Measurements from ENCODE around the gene STX3.

Gene STX3

DNA sequence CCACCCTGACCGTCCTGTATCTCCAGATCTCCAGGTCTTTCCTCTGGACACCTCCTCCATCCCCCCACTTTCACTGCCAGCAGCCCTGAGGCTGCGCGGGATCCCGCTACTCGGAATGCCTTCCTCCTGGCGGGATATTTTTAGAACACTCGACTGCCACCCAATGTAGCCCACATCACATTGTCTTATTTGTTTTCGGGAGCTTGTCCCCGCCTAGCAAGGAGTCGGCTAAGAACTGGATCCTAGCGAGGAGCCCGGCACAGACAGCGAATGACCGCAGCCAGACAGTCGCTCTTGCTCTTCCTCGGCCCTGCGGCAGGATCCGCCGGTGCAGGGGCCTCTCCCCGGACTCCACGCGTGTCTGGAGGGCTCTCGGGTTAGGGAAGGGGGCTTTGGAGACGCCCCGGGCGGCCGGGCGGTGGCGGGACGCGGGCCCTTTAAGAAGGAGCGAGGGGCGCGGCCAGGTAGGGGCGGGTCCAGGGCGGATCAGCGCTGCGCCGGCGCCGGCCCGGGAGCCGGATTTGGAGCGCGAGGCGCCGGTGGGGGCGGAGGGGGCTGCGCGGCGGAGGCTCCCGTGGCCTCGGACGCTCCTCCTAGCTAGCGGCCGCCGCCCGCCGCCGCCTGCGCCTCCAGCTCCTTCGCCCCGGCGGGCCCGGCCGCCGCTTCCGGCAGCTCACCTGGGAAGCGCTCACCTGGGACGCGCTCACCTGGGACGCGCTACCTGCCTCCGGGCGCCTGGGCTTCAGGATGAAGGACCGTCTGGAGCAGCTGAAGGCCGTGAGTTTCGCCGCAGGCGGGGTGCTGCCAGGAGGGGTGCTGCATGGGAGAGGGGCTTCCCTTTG, at the start of gene STX3:
STX3 (plus strand) TSS at position 518 of the 842 bp plus-strand sequence; CDS start at position 748, 230 bp downstream.
- TF ChIP-seq Cebpa-rat (IDR thresholded peaks at IDR 0.05): no peak
- Histone ChIP-seq H3K4me2 (peak within 1 kb of the TSS; percentile 95), H4K20me1 (peaks cover 38% of the 10 kb centered on the region), H3K27ac (peak within 1 kb of the TSS; percentile 74), H3K4me3 (peak within 1 kb of the TSS; percentile 93), H3K36me3 (0 out of 2 replicates have a peak, but pooled peaks cover 6% of the 10 kb centered on the region), H3K4me1 (peaks cover 19% of the 10 kb centered on the region), H3K9ac (peak within 1 kb of the TSS; percentile 84), H3K27me3 (no peaks in the 10 kb centered on the region), H3K9me3 (no peaks in the 10 kb centered on the region)

DNA sequence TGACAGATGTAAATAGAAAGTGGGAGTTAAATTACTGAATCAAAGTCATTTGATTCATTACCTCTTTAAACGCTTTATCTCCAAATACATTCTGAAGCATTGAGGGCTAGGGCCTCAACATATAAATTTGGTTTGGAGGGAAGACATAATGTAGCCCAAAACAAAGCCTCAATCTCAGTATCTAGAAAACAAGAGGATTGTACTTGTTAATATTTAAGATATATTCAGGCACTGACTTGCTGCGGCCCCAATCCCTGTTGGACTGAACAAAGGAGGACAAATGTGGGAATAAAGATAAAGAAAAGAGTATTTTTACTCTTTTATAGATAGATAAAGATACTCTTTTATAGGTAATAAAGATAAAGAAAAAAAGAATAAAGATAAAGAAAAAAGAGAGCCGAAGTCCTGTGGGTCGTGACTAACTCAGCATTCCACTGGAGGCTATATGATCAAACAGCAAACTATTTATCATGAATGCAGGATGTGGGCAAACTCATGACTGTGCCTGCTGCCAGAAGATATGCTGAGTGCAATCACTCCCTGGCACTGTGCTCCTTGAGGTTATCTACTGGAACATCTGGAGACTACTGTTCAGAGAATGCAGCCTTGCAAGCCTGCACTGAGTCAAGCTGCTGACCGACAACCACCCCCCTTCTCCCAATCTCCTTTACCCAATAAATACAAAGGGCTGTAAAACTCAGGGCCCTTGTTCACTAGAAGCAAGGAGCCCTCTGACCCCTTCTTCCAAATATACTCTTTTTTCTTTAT, 48.5 kb upstream of the STX3 start:
- no peaks in the 10 kb centered on the region for H3K9me3 ChIP-seq
- no peaks in the 10 kb centered on the region for H3K36me3 ChIP-seq
- H3K9ac ChIP-seq: no peak overlapping the region
- no peak for TF ChIP-seq Cebpa-rat (IDR thresholded peaks at IDR 0.05)
- no peak overlapping the region for H3K4me2 ChIP-seq
- no peaks in the 10 kb centered on the region for H4K20me1 ChIP-seq
- no peaks in the 10 kb centered on the region for H3K27me3 ChIP-seq
- H3K27ac ChIP-seq: no peak overlapping the region
- H3K4me1 ChIP-seq: no peaks in the 10 kb centered on the region
- H3K4me3 ChIP-seq: no peak overlapping the region

- no peak overlapping the region for H3K4me2 ChIP-seq
Observed at GRCh38 chr11:59707371-59707770, 47.8 kb upstream of the STX3 start.

DNA sequence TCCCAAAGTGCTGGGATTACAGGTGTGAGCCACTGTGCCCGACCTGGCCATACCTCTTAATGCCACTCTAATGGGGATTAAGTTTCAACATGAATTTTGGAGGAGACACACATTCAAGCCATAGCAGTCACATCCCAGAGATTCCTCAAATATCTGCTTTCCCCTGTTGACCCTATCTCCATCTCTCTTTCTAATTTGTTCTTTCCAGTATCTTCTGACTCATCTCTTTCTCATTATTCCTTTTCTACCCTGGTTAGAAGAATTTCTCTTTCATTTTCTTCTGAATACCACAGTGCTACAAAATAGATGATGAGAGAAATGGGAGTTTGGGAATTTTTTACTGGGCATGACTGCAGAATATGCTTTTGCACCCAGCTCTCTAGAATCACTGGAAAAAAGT, 46.6 kb upstream of the STX3 start:
- H3K9me3 ChIP-seq: no peaks in the 10 kb centered on the region
- H3K4me3 ChIP-seq: no peak overlapping the region
- H3K4me1 ChIP-seq: no peaks in the 10 kb centered on the region
- no peaks in the 10 kb centered on the region for H4K20me1 ChIP-seq
- no peak overlapping the region for H3K27ac ChIP-seq
- no peaks in the 10 kb centered on the region for H3K27me3 ChIP-seq
- H3K36me3 ChIP-seq: no peaks in the 10 kb centered on the region
- TF ChIP-seq Cebpa-rat (IDR thresholded peaks at IDR 0.05): no peak
- no peak overlapping the region for H3K4me2 ChIP-seq
- H3K9ac ChIP-seq: no peak overlapping the region

More at GRCh38 chr11:59707371-59707770, 47.8 kb upstream of the STX3 start:
- Histone ChIP-seq H3K27ac (no peak overlapping the region), H3K4me3 (no peak overlapping the region), H3K9ac (no peak overlapping the region), H4K20me1 (no peaks in the 10 kb centered on the region), H3K9me3 (no peaks in the 10 kb centered on the region), H3K27me3 (no peaks in the 10 kb centered on the region), H3K4me1 (no peaks in the 10 kb centered on the region), H3K36me3 (no peaks in the 10 kb centered on the region)
- no peak for TF ChIP-seq Cebpa-rat (IDR thresholded peaks at IDR 0.05)

DNA sequence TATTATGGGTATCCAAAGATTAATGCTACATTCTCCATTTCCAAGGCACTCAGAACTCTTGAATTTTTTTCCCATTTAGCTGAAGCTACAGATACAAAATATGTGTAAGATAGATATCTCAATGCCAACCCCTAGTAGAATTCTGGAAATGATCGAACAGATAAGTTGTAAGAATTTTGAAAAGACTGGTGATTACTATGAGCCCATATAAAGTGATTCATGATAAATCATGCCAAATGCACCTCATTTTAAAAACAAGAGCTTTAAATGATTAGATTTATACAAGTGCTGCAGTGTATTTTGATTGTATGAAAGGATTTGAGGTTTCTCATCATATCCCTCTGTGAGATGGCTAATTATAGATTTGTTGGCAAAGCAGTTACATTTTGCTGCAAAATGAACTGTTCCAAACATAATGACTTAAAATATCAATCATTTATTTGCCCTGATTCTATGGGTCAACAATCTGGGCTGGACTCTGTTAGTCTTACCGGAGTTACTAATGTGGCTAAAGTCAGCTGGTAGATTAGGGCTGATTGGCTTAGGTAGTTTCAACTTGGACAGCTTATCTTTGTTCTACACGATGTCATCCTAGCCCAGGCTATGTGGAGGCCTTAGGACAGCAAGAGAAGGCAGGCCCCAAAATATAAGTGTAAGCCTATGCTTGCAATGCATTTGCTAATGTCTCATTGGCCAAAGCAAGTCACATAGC, 44.9 kb upstream of the STX3 start:
- no peak overlapping the region for H3K27ac ChIP-seq
- H3K27me3 ChIP-seq: no peaks in the 10 kb centered on the region
- no peak overlapping the region for H3K4me2 ChIP-seq
- no peak overlapping the region for H3K4me3 ChIP-seq
- H3K4me1 ChIP-seq: no peaks in the 10 kb centered on the region
- no peak for TF ChIP-seq Cebpa-rat (IDR thresholded peaks at IDR 0.05)
- no peaks in the 10 kb centered on the region for H4K20me1 ChIP-seq
- no peaks in the 10 kb centered on the region for H3K36me3 ChIP-seq
- no peak overlapping the region for H3K9ac ChIP-seq
- no peaks in the 10 kb centered on the region for H3K9me3 ChIP-seq

DNA sequence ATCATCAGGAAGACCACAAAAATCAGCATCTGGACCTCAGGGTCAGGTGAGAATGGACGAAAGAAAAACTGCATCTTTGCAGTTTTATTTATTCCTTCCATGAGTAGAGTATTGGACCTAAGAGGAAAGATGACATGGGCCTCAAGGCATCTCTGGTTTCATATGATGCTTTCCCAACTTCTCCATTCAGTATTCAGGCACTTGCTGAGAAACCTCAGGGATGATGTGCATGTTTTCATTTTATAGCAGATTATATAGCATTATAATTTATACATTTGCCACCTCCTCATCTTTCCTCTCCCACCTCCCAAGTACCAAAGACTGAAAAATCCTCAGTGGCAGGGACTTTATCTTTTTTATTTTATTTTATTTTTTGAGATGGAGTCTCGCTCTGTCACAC, 41.4 kb upstream of the STX3 start, which contains the start of gene OR10V1:
OR10V1 (minus strand) TSS at position 101 of the 400 bp plus-strand sequence; CDS start at position 101, 0 bp downstream.
- Histone ChIP-seq H4K20me1 (no peaks in the 10 kb centered on the region), H3K27me3 (no peaks in the 10 kb centered on the region), H3K9me3 (no peaks in the 10 kb centered on the region), H3K36me3 (no peaks in the 10 kb centered on the region), H3K9ac (no peak within 1 kb of the TSS), H3K4me3 (no peak within 1 kb of the TSS), H3K27ac (no peak within 1 kb of the TSS), H3K4me1 (no peaks in the 10 kb centered on the region), H3K4me2 (no peak within 1 kb of the TSS)
- TF ChIP-seq Cebpa-rat (IDR thresholded peaks at IDR 0.05): no peak

DNA sequence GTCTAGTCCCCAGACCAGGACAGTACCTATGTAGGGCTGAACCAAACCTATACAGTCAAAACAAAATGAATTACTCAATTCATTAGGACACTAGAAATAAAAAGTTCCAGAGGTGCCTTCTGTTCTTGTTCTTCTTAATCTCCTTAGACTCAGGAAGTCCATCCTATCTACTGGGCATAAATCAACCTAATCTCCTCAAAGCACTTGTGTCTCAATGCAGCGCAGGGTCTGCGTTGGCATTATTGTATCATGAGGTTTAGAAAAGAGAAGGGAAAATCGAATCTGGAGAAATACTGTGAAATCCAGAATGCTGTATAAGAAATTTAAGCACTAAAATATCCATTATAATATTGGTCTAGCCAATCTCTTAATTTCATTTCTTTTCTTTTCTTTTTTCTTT, 39.1 kb upstream of the STX3 start:
- Histone ChIP-seq H3K27ac (no peak overlapping the region), H3K9me3 (no peaks in the 10 kb centered on the region), H3K4me2 (no peak overlapping the region), H3K4me1 (no peaks in the 10 kb centered on the region), H3K9ac (no peak overlapping the region), H3K27me3 (no peaks in the 10 kb centered on the region), H3K4me3 (no peak overlapping the region), H3K36me3 (no peaks in the 10 kb centered on the region), H4K20me1 (no peaks in the 10 kb centered on the region)
- no peak for TF ChIP-seq Cebpa-rat (IDR thresholded peaks at IDR 0.05)

DNA sequence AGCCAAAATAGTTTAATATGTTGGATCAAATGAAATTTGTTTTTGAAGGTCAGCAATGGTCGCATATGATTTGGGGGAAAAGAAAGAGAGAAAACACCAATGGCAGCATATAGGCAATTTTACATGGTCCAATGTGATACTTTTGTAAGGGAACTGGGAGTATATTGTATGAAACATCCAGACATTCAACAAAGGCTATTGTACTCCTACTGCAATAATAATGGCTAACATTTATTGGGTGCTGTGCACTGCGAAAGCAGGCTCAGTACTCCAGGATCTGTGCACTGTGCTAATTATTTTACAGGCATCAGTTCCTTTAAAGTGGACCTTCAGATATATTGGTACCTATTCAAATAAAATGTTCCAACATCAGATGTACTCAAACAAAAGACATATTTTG, 35.6 kb upstream of the STX3 start:
- H3K4me2 ChIP-seq: no peak overlapping the region
- no peaks in the 10 kb centered on the region for H4K20me1 ChIP-seq
- no peaks in the 10 kb centered on the region for H3K9me3 ChIP-seq
- H3K9ac ChIP-seq: no peak overlapping the region
- TF ChIP-seq Cebpa-rat (IDR thresholded peaks at IDR 0.05): no peak
- H3K4me1 ChIP-seq: no peaks in the 10 kb centered on the region
- H3K27me3 ChIP-seq: no peaks in the 10 kb centered on the region
- H3K36me3 ChIP-seq: no peaks in the 10 kb centered on the region
- H3K27ac ChIP-seq: no peak overlapping the region
- no peak overlapping the region for H3K4me3 ChIP-seq

DNA sequence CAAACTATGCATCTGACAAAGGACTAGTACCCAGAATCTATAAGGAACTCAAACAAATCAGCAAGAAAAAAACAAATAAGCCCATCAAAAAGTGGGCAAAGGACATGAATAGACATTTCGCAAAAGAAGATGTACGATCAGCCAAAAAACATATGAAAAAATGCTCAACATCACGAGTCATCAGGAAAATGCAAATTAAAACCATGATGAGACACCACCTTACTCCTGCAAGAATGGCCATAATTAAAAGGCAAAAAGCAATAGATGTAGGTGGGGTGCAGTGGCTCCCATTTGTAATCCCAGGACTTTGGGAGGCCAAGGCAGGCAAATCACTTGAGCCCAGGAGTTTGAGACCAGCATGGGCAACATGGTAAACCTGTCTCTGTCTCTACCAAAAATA, 31.1 kb upstream of the STX3 start:
- H3K4me3 ChIP-seq: no peak overlapping the region
- H3K27me3 ChIP-seq: no peaks in the 10 kb centered on the region
- peaks cover 30% of the 10 kb centered on the region; the same call in 1 of the 2 replicates for H3K4me1 ChIP-seq
- H3K9me3 ChIP-seq: no peaks in the 10 kb centered on the region
- H3K4me2 ChIP-seq: no peak overlapping the region
- H4K20me1 ChIP-seq: no peaks in the 10 kb centered on the region
- H3K36me3 ChIP-seq: no peaks in the 10 kb centered on the region
- TF ChIP-seq Cebpa-rat (IDR thresholded peaks at IDR 0.05): no peak
- H3K9ac ChIP-seq: no peak overlapping the region
- H3K27ac ChIP-seq: no peak overlapping the region
